SW 1271 (cell line): ENCODE measurements around the gene NCAM2.

Source experiments
- DNase-seq, 2 experiments: peaks; one replicate each; lab custom pipeline; 2025; lab: John Stamatoyannopoulos, UW

Gene NCAM2

GRCh38 chr21:20997636-20998455 lies at the start of gene NCAM2:
Gene NCAM2, plus strand, starts transcription at chr21:20998409.
- peak in 1 of 2 experiments; percentile 12 for DNase-seq

GRCh38 chr21:20949884-20950283 lies 48.3 kb upstream of the NCAM2 start:
- no peak for DNase-seq

- no peak for DNase-seq
Observed at GRCh38 chr21:20965816-20966215, 32.4 kb upstream of the NCAM2 start.

- no peak for DNase-seq
Observed at GRCh38 chr21:20968391-20968790, 29.8 kb upstream of the NCAM2 start.

GRCh38 chr21:20970691-20971090 lies 27.5 kb upstream of the NCAM2 start:
- no peak for DNase-seq

GRCh38 chr21:20971296-20971921 lies 26.8 kb upstream of the NCAM2 start:
- DNase-seq: peak; percentile 12 to 62

- DNase-seq: no peak
Observed at GRCh38 chr21:20994790-20995189, 3.4 kb upstream of the NCAM2 start.

GRCh38 chr21:20996421-20997310 lies 1.5 kb upstream of the NCAM2 start:
- no peak for DNase-seq

GRCh38 chr21:20997311-20997635 lies 936 bp upstream of the NCAM2 start:
- DNase-seq: no peak

GRCh38 chr21:20998456-20998789 lies 214 bp downstream of the NCAM2 start:
- no peak for DNase-seq

GRCh38 chr21:20998886-20999285 lies 677 bp downstream of the NCAM2 start:
- DNase-seq: no peak

GRCh38 chr21:20999659-21000058 lies 1.4 kb downstream of the NCAM2 start:
- peak; percentile 0 to 25 for DNase-seq

GRCh38 chr21:21000591-21001175 lies 2.5 kb downstream of the NCAM2 start:
- DNase-seq: no peak

- no peak for DNase-seq
Observed at GRCh38 chr21:21001591-21002100, 3.4 kb downstream of the NCAM2 start.

GRCh38 chr21:21002153-21002552 lies 3.9 kb downstream of the NCAM2 start:
- no peak for DNase-seq

GRCh38 chr21:21003701-21004100 lies 5.5 kb downstream of the NCAM2 start:
- DNase-seq: peak in 1 of 2 experiments; percentile 15

GRCh38 chr21:21007606-21008005 lies 9.4 kb downstream of the NCAM2 start:
- no peak for DNase-seq

- no peak for DNase-seq
Observed at GRCh38 chr21:21010228-21010627, 12.0 kb downstream of the NCAM2 start.

GRCh38 chr21:21010698-21011097 lies 12.5 kb downstream of the NCAM2 start:
- no peak for DNase-seq

GRCh38 chr21:21018821-21019220 lies 20.6 kb downstream of the NCAM2 start:
- DNase-seq: no peak

GRCh38 chr21:21019681-21020080 lies 21.5 kb downstream of the NCAM2 start:
- DNase-seq: no peak

- DNase-seq: no peak
Observed at GRCh38 chr21:21025742-21026141, 27.5 kb downstream of the NCAM2 start.
